Measurements from ENCODE around the gene FES. TPM values are rescaled to one million over a fixed set of nuclear protein-coding genes. Genes with fewer than 3 reads are reported as not detected.
"Not testable (repeated sequence)": the region's sequence is repeated elsewhere in the genome, so short reads cannot be mapped to it uniquely, and the experiment has no call there.

FES gene
- total RNA-seq, 2 donors from 2014 or later: 26.9 to 29.2 TPM

GRCh38 chr15:90884719-90885431 is 571 bp downstream of the FES start:
- peak; percentile 3 to 4 for ATAC-seq
- intact Hi-C loops (cut with DNase I): loop anchor here in 1 of 2 donors (5.0 kb wide), 1 partner anchor 168 kb away; the partner anchor contains the start of gene BLM
- no peak for DNase-seq

- DNase-seq (peak; percentile 82), ATAC-seq (peak; percentile 52 to 62)
- intact Hi-C loops (cut with DNase I): loop anchor here (1.0 to 2.0 kb wide), 2 partner anchors 237 kb away; no protein-coding TSS in a partner anchor
These were observed 1.4 kb downstream of the FES start for GRCh38 chr15:90885432-90886290.

GRCh38 chr15:90886291-90886614 is 1.9 kb downstream of the FES start:
- intact Hi-C loops (cut with DNase I): loop anchor here (1.0 to 2.0 kb wide), 2 partner anchors 237 to 238 kb away; no protein-coding TSS in a partner anchor

GRCh38 chr15:90887037-90887481 is 2.8 kb downstream of the FES start:
- no peak for DNase-seq
- intact Hi-C loops (cut with DNase I): loop anchor here in 1 of 2 donors (2.0 kb wide), 1 partner anchor 238 kb away; no protein-coding TSS in a partner anchor

More at GRCh38 chr15:90886291-90886614, 1.9 kb downstream of the FES start:
- ATAC-seq (no peak), DNase-seq (no peak)

GRCh38 chr15:90889313-90889730 is 5.0 kb downstream of the FES start:
- ATAC-seq (no peak), DNase-seq (no peak)
- intact Hi-C loops (cut with DNase I): no loop called here

More at GRCh38 chr15:90887037-90887481, 2.8 kb downstream of the FES start:
- ATAC-seq: no peak

- DNase-seq (no peak), ATAC-seq (no peak)
- intact Hi-C loops (cut with DNase I): no loop called here
These were observed 5.6 kb downstream of the FES start for GRCh38 chr15:90889736-90890456.

- intact Hi-C loops (cut with DNase I): no loop called here
- ATAC-seq (no peak), DNase-seq (no peak)
These were observed 6.5 kb downstream of the FES start for GRCh38 chr15:90890839-90891238.

GRCh38 chr15:90891346-90891949 is 7.1 kb downstream of the FES start:
- intact Hi-C loops (cut with DNase I): no loop called here
- DNase-seq (no peak), ATAC-seq (no peak)

GRCh38 chr15:90892023-90892422 is 7.7 kb downstream of the FES start:
- DNase-seq (no peak), ATAC-seq (no peak)
- intact Hi-C loops (cut with DNase I): no loop called here

- intact Hi-C loops (cut with DNase I): no loop called here
- no peak for ATAC-seq
- no peak for DNase-seq
These were observed 8.3 kb downstream of the FES start for GRCh38 chr15:90892498-90893174.

- intact Hi-C loops (cut with DNase I): no loop called here
- DNase-seq: no peak
- ATAC-seq: no peak
These were observed 9.1 kb downstream of the FES start for GRCh38 chr15:90893175-90894090.

- intact Hi-C loops (cut with DNase I): no loop called here
- no peak for ATAC-seq
- no peak for DNase-seq
These were observed 11.3 kb downstream of the FES start for GRCh38 chr15:90895571-90896117.

- ATAC-seq; intact Hi-C loops (cut with DNase I); DNase-seq: not testable (repeated sequence)
These were observed 12.9 kb downstream of the FES start for GRCh38 chr15:90897131-90897655.

- peak; percentile 23 for DNase-seq
- intact Hi-C loops (cut with DNase I): loop anchor here in 1 of 2 donors (2.0 kb wide), 1 partner anchor 31 kb away; the partner anchor contains the start of gene HDDC3
These were observed 17.1 kb downstream of the FES start for GRCh38 chr15:90901175-90902039.

GRCh38 chr15:90902040-90902839 is 17.9 kb downstream of the FES start:
- peak; percentile 92 to 94 for ATAC-seq
- intact Hi-C loops (cut with DNase I): loop anchor here in 1 of 2 donors (2.0 kb wide), 1 partner anchor 31 kb away; the partner anchor contains the start of gene HDDC3
- DNase-seq: peak; percentile 76

More at GRCh38 chr15:90901175-90902039, 17.1 kb downstream of the FES start:
- no peak for ATAC-seq
